M059J (cell line): ENCODE data around the gene ZNF579. TPM values are rescaled to one million over a fixed set of nuclear protein-coding genes. Genes with fewer than 3 reads are reported as not detected.
"Not testable (repeated sequence)": the region's sequence is repeated elsewhere in the genome, so short reads cannot be mapped to it uniquely, and the experiment has no call there.

Source experiments
- DNase-seq: peaks from one replicate; pipeline ENCODE4 v3.0.0-alpha.2; 2012; ENCODE audit warnings: low read depth
- total RNA-seq: library from RNA; depleted of rRNA; stranded (reverse); fragments of >200 nt; shearing (Covaris generic); gene quantifications from 2 replicates; pipeline ENCODE4 v1.2.3, GENCODE V29; 2014

Gene ZNF579
- total RNA-seq, 1 experiment from 2014 or later, result 4.3 TPM

- not testable (repeated sequence) for DNase-seq
Measured at GRCh38 chr19:55569477-55569876, 11.2 kb downstream of the ZNF579 start.

- no peak for DNase-seq
Measured at GRCh38 chr19:55567708-55568328, 12.8 kb downstream of the ZNF579 start.

- DNase-seq, result no peak
Measured at GRCh38 chr19:55566823-55567222, 13.8 kb downstream of the ZNF579 start.

GRCh38 chr19:55563261-55563690 is 17.4 kb downstream of the ZNF579 start:
- no peak for DNase-seq

- no peak for DNase-seq
Measured at GRCh38 chr19:55559684-55560083, 21.0 kb downstream of the ZNF579 start.

- no peak for DNase-seq
Measured at GRCh38 chr19:55554741-55555152, 25.9 kb downstream of the ZNF579 start.

GRCh38 chr19:55554302-55554701 is 26.3 kb downstream of the ZNF579 start:
- DNase-seq, result no peak

GRCh38 chr19:55553217-55554182 is 27.1 kb downstream of the ZNF579 start:
- no peak for DNase-seq

- DNase-seq, result peak; percentile 66
Measured at GRCh38 chr19:55552620-55553019, 28.0 kb downstream of the ZNF579 start.

GRCh38 chr19:55552206-55552605 is 28.4 kb downstream of the ZNF579 start:
- DNase-seq, result no peak

- no peak for DNase-seq
Measured at GRCh38 chr19:55550321-55550650, 30.4 kb downstream of the ZNF579 start.

- peak; percentile 71 for DNase-seq
Measured at GRCh38 chr19:55549500-55550320, 30.9 kb downstream of the ZNF579 start.

GRCh38 chr19:55546822-55547614 is 33.6 kb downstream of the ZNF579 start:
- peak; percentile 35 for DNase-seq

- no peak for DNase-seq
Measured at GRCh38 chr19:55546011-55546410, 34.6 kb downstream of the ZNF579 start.

- DNase-seq, result no peak
Measured at GRCh38 chr19:55545443-55545842, 35.2 kb downstream of the ZNF579 start, which contains the start of gene SBK3. TSS of gene SBK3 (minus strand) at chr19:55545543. CDS start at chr19:55545543, 0 bp downstream.

GRCh38 chr19:55544776-55545439 is 35.7 kb downstream of the ZNF579 start:
- no peak for DNase-seq

- DNase-seq, result no peak
Measured at GRCh38 chr19:55544014-55544413, 36.6 kb downstream of the ZNF579 start.

- DNase-seq, result no peak
Measured at GRCh38 chr19:55543567-55543966, 37.1 kb downstream of the ZNF579 start.

- DNase-seq, result no peak
Measured at GRCh38 chr19:55542292-55542855, 38.3 kb downstream of the ZNF579 start.

GRCh38 chr19:55541091-55541490 is 39.6 kb downstream of the ZNF579 start:
- no peak for DNase-seq
